ENCODE measurements around the gene PCMT1.

DNA sequence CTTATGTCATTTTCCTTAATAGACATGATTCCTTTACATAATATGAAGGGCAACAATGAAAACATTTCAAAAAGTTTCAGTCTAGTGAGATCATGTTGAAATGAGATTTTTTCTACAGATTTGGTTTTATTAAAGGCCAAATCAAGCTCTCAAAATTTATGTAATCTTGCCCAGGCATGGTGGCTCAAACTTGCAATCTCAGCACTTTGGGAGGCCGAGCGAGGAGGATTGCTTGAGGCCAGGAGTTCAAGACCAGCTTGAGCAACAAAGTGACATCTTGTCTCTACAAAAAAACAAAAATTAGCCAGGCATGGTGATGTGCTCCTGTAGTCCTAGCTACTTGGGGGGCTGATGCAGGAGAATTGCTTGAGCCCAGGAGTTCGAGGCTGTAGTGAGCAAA lies 63.8 kb downstream of the PCMT1 start:
- TF ChIP-seq, protein P1, sequence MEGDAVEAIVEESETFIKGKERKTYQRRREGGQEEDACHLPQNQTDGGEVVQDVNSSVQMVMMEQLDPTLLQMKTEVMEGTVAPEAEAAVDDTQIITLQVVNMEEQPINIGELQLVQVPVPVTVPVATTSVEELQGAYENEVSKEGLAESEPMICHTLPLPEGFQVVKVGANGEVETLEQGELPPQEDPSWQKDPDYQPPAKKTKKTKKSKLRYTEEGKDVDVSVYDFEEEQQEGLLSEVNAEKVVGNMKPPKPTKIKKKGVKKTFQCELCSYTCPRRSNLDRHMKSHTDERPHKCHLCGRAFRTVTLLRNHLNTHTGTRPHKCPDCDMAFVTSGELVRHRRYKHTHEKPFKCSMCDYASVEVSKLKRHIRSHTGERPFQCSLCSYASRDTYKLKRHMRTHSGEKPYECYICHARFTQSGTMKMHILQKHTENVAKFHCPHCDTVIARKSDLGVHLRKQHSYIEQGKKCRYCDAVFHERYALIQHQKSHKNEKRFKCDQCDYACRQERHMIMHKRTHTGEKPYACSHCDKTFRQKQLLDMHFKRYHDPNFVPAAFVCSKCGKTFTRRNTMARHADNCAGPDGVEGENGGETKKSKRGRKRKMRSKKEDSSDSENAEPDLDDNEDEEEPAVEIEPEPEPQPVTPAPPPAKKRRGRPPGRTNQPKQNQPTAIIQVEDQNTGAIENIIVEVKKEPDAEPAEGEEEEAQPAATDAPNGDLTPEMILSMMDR (conservative IDR thresholded peaks at IDR 0.05) = no peak
- no peak for TF ChIP-seq ZFX (IDR thresholded peaks at IDR 0.05)

All from C4-2B (cell line).